ENCODE data around the gene TSPAN3. TPM values are rescaled to one million over a fixed set of nuclear protein-coding genes. Genes with fewer than 3 reads are reported as not detected.

The TSPAN3 gene
- 1,256 and 1,268 TPM in 2 replicates for total RNA-seq
- polyA plus RNA-seq (2012): 575 TPM

- peak; percentile 95 for DNase-seq (ENCODE audit: low read depth)
These were observed at the start of gene TSPAN3 for GRCh38 chr15:77070495-77071304. TSS of gene TSPAN3 (minus strand) at chr15:77071109. CDS start at chr15:77070954, 155 bp downstream.

DNA sequence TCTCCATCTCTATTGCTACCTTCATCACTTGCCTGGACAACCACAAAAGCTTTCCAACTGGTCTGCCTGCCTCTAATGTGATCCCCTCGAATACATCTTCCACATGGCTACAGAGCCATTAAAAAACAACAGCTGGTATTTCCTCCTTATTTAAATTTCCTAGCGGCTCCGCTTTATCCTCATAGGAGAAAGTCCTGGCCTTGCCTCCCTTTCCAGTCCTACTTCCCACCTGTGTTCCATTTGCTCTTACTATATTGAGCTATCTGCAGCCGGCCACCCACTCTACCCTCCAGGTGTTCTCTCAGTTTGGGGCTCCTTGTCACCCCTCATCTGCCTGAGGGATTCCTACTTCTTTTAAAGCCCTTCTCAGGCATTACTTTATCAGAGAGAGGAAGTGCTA is 49.7 kb upstream of the TSPAN3 start:
- DNase-seq (ENCODE audit: low read depth): no peak

DNA sequence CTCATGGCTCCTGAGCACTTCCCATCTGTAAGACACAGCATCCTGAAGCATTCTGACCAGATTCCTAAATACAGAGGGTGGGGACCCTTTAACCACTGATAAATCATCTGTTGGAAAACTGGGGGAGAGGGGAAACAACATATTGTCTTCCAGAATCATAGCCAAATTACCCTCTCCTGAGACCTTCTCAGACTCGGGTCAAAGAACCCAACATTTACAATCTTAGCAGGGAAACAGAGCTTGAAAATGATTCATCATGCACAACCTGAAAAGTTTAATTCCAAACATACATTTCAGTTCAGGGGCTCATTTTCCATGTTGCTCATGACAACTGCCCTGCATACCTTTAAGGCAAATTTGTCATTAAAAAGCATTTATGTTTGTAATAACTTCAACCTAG is 48.5 kb upstream of the TSPAN3 start:
- no peak for DNase-seq (ENCODE audit: low read depth)

DNA sequence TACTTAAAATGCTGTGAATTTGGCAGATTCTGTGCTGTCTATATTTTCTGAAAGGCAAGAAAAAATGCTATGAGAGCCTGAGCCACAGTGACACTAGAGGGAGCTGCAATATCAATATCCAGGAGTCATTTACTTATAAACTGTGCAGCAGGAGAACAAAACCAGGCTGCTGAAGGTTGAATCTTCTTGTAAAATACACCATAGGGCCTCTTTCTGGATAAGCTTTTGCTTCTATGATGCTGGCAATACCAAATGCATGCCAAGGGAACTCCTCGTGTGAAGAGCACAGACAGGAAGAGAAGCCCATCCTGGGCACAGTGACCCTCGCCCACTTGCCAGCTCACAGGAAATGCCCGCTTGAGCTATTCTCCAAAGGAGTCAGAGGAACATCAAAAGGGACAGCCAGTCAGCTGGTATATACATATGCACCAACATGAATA is 48.0 kb upstream of the TSPAN3 start:
- DNase-seq (ENCODE audit: low read depth): peak; percentile 77

GRCh38 chr15:77115179-77115578 is 44.3 kb upstream of the TSPAN3 start:
- DNase-seq (ENCODE audit: low read depth): no peak

- peak; percentile 75 for DNase-seq (ENCODE audit: low read depth)
These were observed 42.1 kb upstream of the TSPAN3 start for GRCh38 chr15:77112838-77113504.

- DNase-seq (ENCODE audit: low read depth): peak; percentile 88
These were observed 40.9 kb upstream of the TSPAN3 start for GRCh38 chr15:77111789-77112188.

GRCh38 chr15:77107531-77108355 is 36.8 kb upstream of the TSPAN3 start:
- DNase-seq (ENCODE audit: low read depth): peak; percentile 76

GRCh38 chr15:77107068-77107467 is 36.2 kb upstream of the TSPAN3 start:
- peak; percentile 89 for DNase-seq (ENCODE audit: low read depth)

GRCh38 chr15:77104155-77104554 is 33.2 kb upstream of the TSPAN3 start:
- DNase-seq (ENCODE audit: low read depth): no peak

DNA sequence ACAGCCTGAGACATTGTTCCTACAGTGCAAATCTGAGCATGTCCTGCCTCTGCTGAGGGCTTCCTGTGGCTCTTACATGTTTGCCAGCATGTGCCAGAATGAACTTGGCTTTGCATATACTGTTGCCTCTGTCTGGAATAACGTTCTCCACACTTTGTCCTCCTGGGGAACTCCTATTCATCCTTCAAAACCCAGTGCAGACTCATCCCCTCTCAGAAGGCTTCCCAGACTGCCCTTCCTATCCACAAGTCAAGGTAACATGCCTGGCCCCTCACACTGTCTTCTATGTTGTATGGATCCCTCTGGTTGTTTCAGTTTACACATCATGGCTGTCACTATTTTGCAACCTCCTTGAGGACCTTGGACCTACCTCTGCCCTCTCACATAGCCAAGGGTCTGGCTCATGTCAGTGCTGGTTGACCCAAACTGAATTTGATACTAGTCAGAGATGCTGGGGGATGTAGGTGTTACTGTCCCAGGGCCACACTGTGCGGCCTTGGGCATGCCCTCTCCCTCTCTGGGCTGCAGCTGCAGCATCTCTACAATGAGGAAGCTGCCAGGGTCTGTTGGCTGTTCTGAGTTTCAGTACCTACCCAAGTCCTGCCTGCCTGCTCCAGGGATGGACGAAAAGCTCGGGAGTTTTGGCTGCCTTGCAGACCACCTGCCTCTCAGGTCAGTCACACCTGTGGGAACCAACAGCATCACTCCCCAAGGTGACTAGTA is 29.0 kb upstream of the TSPAN3 start:
- no peak for DNase-seq (ENCODE audit: low read depth)

DNA sequence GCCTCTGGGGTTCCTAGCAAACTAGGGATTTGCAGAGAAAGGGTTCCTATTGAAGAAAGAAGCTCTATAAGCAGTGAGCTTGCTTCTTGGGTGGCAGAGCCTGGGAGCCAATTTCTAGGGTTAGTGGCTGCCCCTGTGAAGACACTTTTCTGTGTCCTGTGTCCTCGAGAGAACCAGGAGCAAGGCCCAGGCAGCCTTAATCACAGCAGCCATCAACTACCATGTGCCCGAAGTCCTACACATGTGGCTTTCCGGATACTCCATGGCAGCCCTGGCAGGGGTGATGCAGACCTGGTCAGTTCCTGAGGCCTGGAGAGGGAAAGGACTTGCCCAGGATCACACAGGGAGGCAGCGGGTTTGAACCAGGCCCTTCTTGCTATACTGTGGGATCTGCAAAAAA is 27.7 kb upstream of the TSPAN3 start:
- DNase-seq (ENCODE audit: low read depth): no peak

- no peak for DNase-seq (ENCODE audit: low read depth)
These were observed 27.0 kb upstream of the TSPAN3 start for GRCh38 chr15:77097921-77098320.

GRCh38 chr15:77097248-77097721 is 26.4 kb upstream of the TSPAN3 start:
- no peak for DNase-seq (ENCODE audit: low read depth)

DNA sequence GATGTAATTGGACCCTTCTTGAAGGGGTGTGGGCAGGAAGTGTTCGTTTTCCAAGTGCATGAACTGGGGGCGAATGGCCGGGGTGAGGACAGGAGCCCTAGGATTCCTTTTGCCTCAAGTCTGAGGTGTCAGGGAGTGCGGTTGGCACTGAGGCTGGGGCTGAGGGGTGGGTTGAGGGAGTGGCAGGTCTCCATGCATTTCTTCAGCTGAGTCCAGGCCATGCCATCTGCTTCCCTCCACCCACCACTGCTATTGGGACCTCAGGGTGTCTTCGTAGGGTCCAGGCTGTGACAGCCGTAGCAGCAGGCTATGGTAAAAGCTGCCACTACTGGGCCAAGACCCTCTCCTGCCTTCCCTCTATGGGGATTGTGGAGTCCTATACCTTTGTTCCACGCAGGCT is 25.6 kb upstream of the TSPAN3 start:
- DNase-seq (ENCODE audit: low read depth): no peak

DNA sequence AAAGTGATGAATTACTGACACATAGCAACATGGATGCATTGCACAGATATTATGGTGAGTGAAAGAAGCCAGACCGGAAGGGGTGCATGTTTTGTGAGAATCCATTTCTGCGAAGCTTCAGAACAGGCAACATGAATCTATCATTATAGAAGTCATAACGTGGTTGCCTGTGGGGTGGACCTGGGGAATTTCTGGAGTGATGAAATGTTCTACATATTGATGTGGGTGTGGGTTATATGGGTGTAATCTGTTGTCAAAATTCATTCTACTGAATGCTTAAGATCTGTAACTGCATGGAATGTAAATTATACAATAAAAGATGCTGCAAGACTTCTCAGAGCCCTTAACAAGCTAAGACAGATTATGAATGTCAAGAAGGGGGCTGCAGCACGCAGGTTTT is 25.2 kb upstream of the TSPAN3 start:
- no peak for DNase-seq (ENCODE audit: low read depth)

DNA sequence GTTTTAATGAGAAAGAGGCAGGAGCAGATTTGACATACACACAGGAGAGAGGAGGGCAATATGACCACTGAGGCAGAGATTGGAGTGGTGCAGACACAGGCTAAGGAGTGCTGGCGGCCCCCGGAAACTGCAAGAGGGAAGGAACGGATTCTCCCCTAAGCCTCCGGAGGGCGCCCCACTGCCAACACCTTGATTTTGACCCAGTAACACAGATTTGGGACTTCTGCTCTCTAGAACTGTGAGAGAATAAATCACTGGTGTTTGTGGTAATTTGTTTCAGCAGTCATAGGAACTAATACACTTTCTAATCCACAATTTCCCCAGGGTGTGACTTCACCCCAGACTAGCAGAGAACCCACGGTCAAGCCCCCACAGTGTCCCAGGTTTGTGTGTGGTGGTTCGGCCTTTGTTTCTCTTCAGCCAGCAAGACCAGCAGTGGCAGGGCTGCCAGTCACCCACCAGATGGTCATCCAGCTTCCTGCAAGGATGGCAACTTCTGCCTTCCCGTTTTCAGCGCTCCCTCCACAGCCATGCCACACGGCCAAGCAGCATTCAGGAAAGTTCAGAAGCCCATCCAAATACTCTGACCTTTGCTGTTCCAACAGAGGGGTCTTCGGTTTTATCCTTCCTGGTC is 23.6 kb upstream of the TSPAN3 start:
- DNase-seq (ENCODE audit: low read depth): no peak

- DNase-seq (ENCODE audit: low read depth): no peak
These were observed 22.5 kb upstream of the TSPAN3 start for GRCh38 chr15:77093436-77093835.

DNA sequence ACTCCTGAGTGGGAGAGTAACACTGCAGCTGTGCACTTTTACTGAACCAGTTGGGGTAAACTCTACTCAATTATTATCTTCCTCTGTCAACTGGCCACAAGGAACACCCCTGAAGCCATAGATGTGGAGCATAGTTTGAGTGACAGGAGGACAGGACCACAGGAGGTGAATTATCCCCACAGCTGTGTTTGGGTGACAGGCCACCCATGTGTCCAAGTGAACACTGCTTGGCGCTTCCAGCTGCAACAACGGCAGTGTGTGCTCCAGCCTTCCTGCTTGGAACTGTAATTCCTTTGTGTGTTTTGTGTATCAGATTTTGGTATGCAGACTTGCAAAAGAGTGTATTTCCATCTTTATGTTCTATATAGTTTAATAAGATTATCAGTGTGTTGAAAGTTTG is 20.2 kb upstream of the TSPAN3 start:
- DNase-seq (ENCODE audit: low read depth): no peak

- no peak for DNase-seq (ENCODE audit: low read depth)
These were observed 16.3 kb upstream of the TSPAN3 start for GRCh38 chr15:77087213-77087612.
